ENCODE results near the gene PAX3.

PAX3 gene

GRCh38 chr2:222269132-222269531, 29.7 kb downstream of the PAX3 start:
- DNase-seq (ENCODE audit: low spot score): no peak

DNA sequence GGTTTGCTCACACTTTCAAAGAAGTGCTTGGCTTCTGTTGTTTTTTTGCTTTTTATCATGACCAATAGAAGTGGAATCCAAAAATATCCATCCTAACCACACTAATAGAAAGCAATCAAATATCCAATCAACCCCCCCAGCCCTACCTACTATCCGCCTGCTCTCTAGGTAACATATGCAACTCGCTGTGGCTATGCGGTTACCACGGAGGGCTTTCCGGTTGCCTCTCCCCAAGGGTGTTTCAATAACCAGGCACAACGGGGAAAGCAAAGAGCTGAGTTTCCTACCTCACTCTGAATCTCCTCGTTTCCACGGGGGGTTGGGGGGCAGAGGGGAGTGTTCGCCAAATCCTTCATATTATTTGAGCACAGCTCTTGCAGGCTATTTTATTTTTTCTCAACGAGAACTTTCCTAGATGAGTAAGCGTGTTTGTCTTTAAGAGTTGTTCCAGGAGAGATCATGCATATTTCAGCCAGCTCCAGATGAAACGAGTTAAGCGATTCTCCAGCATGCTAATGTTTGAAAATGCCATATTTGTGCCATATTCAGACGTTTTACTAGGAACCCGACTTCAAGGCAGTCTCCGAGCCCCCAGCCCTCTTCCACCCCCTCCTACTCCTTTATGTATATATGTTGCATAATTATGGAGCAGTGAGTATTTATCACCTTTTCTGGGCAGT, 30.3 kb downstream of the PAX3 start:
- no peak for DNase-seq (ENCODE audit: low spot score)

- DNase-seq (ENCODE audit: low spot score): no peak
Measured at GRCh38 chr2:222264791-222265320, 33.9 kb downstream of the PAX3 start.

DNA sequence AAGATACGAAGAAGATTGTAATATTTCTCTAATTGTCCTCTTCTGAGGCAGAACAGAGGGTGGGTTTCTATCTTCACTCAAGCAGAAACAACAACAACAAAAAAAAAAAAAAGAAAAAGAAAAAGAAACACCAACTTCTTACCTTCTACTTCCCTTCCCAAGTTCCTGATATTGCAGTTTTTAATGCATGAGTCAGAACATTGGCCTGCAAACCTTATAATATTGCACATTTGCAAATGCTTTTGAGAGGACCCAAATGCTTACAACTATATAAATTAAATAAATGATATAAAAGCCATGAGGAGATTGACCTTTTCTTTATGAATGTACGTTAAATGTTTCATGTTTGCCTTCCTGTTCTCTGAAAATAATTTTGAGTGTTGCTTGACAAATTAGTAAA, 37.3 kb downstream of the PAX3 start:
- no peak for DNase-seq (ENCODE audit: low spot score)

DNA sequence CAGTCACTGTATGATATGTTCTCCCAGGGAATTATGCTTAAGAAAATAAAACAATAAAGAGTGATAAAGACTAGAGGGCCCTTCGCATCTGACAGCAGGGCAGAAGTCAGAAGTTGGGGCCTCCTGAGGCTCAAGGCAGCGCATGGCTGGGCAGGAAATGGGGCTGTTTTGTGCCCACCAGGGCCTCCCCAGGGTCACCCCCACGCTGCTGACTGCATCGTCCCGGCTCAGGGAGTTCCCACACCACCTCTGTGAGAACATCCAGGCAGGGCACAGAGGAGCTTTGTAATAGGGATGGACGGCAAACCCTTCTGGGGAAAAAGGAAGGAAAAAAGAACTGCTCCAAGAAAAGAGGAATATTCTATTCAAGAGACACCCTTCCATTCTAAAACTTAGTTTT, 41.2 kb downstream of the PAX3 start:
- DNase-seq (ENCODE audit: low spot score): no peak

DNA sequence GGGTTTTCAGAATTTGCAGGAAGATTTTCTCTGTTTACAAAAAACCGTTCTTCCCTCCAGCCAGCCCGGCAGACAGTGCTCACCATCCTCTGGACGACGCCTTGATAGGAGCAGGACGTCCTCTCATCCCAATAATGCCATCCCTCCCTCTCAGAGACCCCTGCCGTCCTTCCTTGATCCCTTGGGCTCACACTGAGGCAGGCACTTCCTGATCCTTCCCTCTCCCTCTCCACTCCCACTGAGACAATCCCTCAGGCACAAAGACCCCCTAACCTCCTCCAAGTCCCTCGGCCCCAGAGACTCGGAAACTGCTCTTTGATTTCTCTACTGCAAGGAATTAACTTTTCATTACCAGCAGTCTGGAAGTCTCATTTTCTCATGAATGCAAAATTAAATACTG, 42.5 kb downstream of the PAX3 start:
- DNase-seq (ENCODE audit: low spot score): peak; percentile 42

DNA sequence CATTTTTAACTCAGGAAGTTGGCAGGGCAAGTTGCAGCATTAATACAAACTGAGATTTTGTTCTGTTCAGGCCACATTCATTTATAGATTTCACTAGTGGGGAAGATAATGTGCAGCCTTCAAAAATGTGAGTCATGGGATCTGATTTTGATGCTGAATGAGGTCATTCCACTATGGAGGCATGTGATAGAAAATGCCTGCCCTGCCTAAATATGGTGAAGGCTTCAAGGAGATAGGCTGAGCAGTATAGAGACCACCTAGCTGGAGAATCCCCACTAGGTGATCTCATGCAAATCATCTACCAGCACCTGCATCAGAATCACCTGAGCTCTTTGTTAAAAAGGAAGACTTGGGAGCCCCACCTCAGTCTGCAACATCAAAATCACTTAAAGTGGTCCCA, 43.7 kb downstream of the PAX3 start:
- no peak for DNase-seq (ENCODE audit: low spot score)

- no peak for DNase-seq (ENCODE audit: low spot score)
Measured at GRCh38 chr2:222250313-222250712, 48.5 kb downstream of the PAX3 start.

GRCh38 chr2:222249444-222249843, 49.4 kb downstream of the PAX3 start:
- DNase-seq (ENCODE audit: low spot score): no peak

DNA sequence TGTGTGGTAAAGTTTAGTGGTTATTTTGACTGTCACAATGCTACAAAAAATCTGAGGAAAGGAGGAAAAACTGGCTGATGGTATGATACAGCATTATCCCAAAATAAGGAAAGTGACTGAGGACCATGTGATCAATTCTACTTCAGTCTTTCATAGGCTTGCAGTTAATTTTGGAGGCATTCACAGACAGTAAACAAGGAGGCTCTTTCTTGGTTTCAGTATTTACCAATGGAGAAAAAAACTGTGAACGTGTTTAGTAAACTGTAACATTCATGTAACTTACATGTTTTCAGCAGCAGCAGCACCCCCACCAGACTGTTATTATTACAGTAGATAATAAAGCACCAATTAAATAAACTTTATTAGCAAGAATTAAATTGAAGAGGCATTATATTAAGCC, 50.0 kb downstream of the PAX3 start:
- no peak for DNase-seq (ENCODE audit: low spot score)

GRCh38 chr2:222248256-222248655, 50.5 kb downstream of the PAX3 start:
- DNase-seq (ENCODE audit: low spot score): no peak

- no peak for DNase-seq (ENCODE audit: low spot score)
Measured at GRCh38 chr2:222242532-222242931, 56.3 kb downstream of the PAX3 start.

- no peak for DNase-seq (ENCODE audit: low spot score)
Measured at GRCh38 chr2:222241128-222241870, 57.5 kb downstream of the PAX3 start.

- no peak for DNase-seq (ENCODE audit: low spot score)
Measured at GRCh38 chr2:222240676-222241049, 58.1 kb downstream of the PAX3 start.

GRCh38 chr2:222239945-222240675, 58.7 kb downstream of the PAX3 start:
- peak; percentile 30 for DNase-seq (ENCODE audit: low spot score)

DNA sequence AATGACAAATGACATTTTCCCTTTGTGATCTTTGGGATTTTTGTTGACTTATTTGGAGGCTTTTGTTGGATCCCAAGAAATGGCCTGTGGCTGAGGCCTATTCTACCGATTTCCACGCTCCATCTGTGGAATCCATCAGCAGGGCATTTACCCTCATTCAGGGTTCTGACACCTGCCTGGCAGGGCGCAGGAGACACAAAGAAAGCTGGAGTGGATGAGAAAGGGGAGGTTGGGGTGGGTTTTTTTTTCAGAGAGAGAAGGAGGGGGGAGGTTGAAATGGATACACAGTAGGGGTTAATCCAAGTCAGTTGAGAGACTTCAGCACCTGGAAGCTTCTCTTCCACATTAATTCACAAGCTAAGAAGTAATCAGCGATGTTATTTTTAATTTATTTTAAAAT, 59.7 kb downstream of the PAX3 start:
- peak; percentile 25 for DNase-seq (ENCODE audit: low spot score)

DNA sequence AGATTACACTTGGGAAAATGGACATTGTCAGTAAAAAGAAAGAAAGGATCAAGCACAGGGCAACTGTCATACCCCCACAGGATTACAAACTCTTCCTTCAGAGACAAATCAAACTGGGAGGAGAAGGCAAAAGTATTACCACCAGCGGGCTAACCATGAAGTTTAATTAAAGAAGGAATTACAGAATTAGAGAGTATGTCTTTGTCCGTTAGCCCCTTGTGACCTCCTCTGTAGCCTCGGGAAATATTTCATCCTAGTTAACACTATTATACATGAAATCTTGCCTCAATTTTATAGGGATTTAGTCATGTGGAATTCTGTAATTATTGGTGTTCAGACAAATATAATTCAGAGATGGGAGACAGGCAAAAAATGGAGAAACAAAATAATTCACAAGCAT, 60.7 kb downstream of the PAX3 start:
- no peak for DNase-seq (ENCODE audit: low spot score)

DNA sequence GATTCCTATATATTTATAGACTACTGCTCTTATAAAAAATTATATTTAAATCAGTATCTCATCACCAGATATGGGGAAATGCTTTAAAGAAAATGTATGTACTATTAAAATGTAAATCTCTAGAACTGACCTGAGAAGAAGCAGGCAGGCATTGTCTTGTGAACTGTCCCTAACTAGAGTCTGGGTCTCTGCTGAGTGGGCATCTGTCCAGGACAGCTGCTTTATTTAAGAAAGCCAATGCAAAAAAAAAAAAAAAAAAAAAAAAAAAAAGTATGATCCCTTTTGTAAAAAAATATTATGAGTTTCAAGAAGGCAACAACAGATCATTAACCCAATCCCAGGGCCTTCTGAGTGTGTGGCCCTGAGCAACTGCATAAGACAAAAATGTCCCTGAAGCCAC, 66.0 kb downstream of the PAX3 start:
- no peak for DNase-seq (ENCODE audit: low spot score)

DNA sequence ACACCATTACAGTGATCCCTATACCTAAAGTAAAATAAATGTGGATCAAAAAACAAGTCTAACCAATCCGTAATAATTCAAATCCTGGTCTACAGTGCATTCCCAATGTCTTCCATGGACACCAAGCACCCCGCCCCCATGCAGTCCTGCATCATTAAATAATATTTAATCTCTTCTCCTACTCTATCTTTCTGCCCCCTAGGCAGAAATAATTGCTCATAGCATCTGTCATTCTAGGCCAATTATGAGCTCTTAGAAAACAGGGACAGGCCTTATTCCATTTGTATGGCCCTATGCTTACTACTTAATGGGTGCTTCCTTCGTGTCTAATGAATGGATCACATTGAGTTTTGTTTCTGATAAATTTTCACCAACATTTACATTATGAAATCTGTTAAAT, 66.4 kb downstream of the PAX3 start:
- no peak for DNase-seq (ENCODE audit: low spot score)

- DNase-seq (ENCODE audit: low spot score): no peak
Measured at GRCh38 chr2:222228054-222228453, 70.7 kb downstream of the PAX3 start.

DNA sequence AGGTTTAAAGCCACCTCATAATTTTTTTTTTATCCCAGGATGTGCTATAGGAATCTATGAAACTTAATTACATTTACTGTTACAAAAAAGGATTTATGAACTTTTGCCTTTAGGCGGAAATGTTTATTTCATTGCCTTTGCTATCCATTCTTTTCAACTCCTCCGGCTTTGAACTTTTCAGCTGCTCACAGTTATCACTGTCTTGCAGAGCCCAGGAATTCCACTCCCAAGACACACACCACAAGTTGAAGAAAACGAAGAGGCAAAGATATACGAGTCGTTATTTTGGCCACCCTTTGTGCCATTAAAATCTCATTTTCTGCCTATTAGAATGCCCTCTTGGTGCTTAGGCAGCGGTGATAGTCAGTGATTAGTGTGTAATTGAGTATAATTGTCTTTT, 80.0 kb downstream of the PAX3 start:
- no peak for DNase-seq (ENCODE audit: low spot score)

DNA sequence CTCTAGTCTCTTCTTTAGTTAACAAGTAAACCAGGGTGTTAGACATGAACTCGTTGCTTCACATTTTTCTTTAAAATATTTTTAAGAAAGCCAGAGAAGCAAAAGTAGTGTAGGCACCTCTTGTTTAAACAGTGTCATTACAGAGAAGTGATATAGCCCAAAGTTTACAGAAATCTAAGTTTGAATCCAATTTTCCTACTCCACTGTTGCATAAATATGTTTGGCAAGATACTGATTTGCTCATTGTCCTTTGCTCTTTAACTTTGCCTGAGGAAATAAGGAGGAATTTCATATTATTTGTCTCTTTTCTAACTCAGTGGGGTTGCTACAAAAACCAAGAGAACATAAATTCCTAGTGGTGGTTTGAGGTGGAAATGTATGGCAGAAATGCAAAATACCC, 81.1 kb downstream of the PAX3 start:
- no peak for DNase-seq (ENCODE audit: low spot score)

- no peak for DNase-seq (ENCODE audit: low spot score)
Measured at GRCh38 chr2:222214885-222215284, 83.9 kb downstream of the PAX3 start.
